VCaP (cell line): ENCODE data around the gene XPR1.

ENCODE experiments used
- H3K27ac ChIP-seq: fragments of 450-650 bp; 2 replicates; pipeline ENCODE4 v1.5.1; 2017
- TF ChIP-seq, protein P1 (sequence below): fragments of 450-650 bp; conservative IDR thresholded peaks from 2 replicates; pipeline ENCODE4 v1.5.1; 2017; ENCODE audit warnings: mild to moderate bottlenecking, moderate library complexity

The XPR1 gene

DNA sequence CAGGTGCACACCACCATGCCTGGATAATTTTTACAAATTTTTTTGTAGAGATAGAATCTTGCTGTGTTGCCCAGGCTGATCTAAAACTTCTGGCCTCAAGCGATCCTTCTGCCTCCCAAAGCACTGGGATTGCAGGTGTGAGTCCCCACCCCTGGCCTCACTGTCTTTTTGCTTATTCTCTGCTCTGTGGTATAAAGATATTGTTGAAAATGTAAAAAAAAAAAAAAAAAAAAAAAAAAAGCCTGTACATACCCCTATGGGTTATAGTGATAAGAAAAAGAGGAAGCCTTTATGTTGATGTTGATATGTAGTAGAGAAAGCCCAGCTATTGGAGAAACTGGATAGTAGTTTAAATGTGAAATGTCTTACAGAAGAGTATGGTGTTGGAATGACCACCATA, 125.8 kb downstream of the XPR1 start:
- TF ChIP-seq, protein P1, sequence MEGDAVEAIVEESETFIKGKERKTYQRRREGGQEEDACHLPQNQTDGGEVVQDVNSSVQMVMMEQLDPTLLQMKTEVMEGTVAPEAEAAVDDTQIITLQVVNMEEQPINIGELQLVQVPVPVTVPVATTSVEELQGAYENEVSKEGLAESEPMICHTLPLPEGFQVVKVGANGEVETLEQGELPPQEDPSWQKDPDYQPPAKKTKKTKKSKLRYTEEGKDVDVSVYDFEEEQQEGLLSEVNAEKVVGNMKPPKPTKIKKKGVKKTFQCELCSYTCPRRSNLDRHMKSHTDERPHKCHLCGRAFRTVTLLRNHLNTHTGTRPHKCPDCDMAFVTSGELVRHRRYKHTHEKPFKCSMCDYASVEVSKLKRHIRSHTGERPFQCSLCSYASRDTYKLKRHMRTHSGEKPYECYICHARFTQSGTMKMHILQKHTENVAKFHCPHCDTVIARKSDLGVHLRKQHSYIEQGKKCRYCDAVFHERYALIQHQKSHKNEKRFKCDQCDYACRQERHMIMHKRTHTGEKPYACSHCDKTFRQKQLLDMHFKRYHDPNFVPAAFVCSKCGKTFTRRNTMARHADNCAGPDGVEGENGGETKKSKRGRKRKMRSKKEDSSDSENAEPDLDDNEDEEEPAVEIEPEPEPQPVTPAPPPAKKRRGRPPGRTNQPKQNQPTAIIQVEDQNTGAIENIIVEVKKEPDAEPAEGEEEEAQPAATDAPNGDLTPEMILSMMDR: no peak
- H3K27ac ChIP-seq: no peak overlapping the region

DNA sequence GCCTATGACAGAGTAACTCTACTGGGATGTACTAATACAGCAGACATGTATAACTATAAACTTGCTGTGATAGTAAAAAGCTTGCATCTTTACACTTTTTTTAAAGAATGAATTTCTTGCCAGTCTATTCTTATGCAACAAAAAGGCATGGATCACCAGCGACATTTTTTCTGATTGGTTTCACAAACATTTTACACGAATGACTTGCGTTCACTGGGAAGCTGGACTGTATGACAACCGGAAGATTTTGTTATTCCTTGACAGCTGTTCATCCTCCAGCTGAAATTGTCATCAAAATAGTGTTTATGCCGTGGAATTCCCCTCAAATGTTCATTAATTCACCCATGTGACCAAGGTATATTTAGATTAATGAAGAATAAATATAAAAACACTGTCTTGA, 131.0 kb downstream of the XPR1 start:
- TF ChIP-seq, protein P1: no peak
- no peak overlapping the region for H3K27ac ChIP-seq

DNA sequence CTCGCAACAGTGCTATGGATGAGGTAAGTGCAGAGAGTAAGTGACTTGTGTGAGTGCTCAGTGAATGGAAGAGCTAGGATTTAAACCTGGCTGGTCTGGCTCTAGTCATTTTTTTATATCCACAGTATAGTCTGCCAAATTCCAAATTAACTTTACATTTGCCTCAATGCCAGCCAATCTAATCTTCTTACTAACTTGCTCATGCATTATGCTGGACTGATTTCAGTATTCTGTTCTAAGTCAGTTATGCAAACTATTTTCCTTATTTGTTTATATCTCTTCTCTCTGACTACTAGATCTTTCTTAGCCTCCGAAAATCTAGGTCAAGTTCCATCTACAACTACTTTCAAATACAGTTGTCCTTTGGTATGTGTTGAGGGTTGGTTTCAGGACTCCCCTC, 133.3 kb downstream of the XPR1 start:
- H3K27ac ChIP-seq: no peak overlapping the region
- TF ChIP-seq, protein P1: no peak

DNA sequence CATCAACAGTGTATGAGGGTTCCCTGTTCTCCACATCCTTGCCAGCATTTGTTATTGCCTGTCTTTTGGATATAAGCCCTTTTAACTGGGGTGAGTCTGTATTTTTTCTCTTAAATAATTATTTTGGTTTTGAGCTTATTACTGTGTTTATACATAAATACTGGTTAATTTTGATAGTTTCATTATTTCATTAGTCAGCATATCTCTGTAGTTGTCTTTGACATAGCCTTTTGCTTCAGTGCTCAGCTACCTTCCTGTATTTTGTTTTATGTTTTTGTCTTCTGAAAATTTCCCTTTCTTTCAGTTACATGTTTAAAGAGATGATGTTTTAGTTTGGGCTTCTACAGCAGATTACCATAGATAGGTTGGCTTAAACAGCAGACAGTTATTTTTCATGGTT, 138.1 kb downstream of the XPR1 start:
- TF ChIP-seq, protein P1: no peak
- H3K27ac ChIP-seq: no peak overlapping the region

DNA sequence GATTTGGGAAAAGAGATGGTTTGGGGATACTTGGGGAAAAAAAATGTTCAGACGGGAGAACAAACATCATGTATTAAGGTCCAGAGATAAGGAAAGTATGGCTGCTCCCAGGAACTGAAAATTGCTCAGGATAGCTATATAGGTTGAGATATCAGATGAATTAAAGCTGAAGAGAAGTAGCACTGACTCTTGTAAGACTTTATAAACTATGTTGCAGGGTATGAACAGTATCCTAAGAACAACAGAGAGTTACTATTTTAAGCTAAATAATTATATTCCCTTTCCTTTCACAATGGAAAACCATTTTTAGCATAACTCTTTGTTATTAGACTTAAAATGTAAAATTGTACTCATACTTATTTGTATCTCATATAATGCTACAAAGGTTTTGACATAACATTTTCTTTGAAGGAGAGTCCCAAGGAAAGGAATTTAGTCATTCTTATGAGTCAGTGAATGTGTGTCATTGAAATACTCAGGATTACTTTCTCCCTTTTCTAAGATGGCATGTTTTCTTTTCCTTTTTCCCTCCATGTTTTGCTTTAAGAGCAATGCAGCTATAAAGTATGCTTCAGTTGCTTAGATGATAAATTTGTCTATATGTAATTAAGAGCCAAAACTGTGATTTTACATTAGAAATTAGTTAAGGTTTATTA, 141.5 kb downstream of the XPR1 start:
- no peak overlapping the region for H3K27ac ChIP-seq
- TF ChIP-seq, protein P1: no peak

DNA sequence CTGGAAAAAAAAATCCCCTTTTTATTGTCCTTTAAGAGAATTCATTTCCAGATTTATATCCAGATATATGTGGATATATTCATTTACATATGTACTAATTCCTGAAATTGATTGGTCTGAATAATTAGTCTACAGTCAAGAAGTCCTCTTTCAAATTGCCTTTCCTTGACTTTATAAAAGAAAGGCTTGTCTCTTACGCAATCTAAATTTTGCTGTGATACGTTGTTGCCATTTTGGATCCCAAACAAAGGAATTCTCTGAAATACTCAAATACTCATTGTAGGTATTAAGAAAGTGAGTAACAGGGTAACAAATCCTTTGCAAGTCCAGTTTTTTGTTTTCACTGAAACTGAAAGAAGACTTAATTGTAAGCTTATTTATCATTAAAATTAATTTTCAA, 144.0 kb downstream of the XPR1 start:
- TF ChIP-seq, protein P1: no peak
- no peak overlapping the region for H3K27ac ChIP-seq

DNA sequence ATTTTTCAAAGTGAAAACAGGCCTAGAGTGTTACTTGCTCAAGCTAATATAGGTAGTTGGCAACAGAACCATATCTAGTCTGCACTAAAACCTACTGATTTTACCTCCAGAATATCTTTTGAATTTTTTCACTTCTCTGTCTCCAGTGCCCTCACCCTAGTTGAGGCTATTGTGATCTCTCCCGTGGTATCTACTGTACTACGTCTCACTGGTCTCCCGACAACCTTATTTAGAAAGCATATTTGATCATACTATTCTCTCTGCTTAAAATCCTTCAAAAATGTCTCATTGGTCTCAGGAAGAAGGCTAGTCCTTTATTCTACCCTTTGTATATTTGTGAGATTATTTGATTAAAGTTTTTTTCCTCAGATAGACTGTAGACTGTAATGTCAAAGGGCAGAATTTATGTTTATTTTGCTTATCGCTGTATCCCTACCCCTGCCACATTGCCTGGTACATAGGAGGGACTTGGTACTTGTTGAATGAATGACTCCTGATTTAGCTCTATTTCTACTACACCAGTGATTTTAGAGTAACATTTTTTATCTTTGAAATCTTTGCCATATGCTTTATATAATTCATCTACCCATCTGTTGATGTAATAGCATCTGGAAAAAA, 145.4 kb downstream of the XPR1 start:
- H3K27ac ChIP-seq: no peak overlapping the region
- TF ChIP-seq, protein P1: no peak
